ENCODE results near the gene ATP1B1.
"Not testable (repeated sequence)": the region's sequence is repeated elsewhere in the genome, so short reads cannot be mapped to it uniquely, and the experiment has no call there.

Gene ATP1B1

DNA sequence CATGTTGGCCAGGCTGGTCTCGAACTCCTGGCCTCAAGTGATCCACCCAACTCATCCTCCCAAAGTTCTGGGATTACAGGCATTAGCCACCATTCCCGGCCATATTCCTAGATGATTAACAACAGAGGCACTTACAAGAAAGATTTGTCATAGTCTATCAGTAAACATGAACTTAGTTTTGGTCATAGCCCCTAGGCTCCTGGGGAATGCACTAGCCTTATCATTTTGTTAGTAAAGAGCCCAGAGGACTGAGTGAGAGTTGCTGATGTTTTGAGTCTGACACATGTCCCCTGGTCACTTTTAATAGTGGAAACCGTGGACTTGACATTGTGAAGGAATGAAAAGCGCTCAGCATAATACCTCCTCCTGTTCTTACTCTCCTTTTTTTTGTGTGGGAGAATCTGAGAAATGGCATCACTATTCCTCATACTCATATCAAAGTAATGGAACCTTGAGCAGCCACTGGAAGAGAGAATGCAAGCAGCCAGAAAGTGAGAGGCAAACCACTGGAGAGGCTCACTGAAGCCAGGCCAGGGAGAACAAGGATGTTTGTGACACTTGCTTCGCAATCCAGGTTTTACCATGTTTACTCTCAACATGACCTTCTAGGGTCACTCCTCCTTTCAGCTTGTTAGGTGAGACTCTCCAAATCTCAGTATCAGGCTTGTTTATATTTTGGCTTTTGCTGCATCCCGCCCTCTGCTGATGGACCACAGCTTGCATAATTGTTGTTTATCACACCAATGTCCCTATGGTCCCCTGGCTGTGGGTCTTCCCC, 14.8 kb downstream of the ATP1B1 start:
- peaks cover 2% of the 10 kb centered on the region for H3K4me1 Mint-ChIP-seq
- DNase-seq (no peak), ATAC-seq (no peak)
- no peaks in the 10 kb centered on the region for H3K9me3 Mint-ChIP-seq
- no peaks in the 10 kb centered on the region for H3K27me3 Mint-ChIP-seq
- H3K27ac Mint-ChIP-seq: peak overlapping the region in 1 of 2 donors; percentile 85
- H3K4me3 Mint-ChIP-seq: no peak overlapping the region

DNA sequence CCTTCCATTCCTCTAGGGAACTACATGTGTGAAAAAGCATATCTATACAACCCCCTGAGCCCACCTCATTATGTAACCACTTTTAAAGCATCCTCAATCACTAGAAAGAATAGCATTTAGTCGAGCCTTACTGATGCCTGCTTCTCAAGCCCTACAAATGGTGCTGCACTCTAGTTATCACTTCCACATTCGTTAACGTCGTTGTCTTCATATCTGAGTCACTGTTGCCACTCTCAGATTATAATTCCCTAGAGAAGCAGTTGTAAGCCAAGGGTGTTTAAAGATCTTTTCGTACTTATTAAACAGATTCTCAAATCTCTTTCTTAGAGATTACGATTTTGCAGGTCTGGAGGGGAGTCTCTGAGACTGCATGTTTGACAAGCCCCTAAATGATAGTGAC, 16.5 kb downstream of the ATP1B1 start:
- Mint-ChIP-seq H3K27me3 (no peaks in the 10 kb centered on the region), H3K9me3 (no peaks in the 10 kb centered on the region), H3K4me1 (no peaks in the 10 kb centered on the region), H3K27ac (no peak overlapping the region), H3K4me3 (no peak overlapping the region)
- DNase-seq: no peak
- ATAC-seq: no peak

DNA sequence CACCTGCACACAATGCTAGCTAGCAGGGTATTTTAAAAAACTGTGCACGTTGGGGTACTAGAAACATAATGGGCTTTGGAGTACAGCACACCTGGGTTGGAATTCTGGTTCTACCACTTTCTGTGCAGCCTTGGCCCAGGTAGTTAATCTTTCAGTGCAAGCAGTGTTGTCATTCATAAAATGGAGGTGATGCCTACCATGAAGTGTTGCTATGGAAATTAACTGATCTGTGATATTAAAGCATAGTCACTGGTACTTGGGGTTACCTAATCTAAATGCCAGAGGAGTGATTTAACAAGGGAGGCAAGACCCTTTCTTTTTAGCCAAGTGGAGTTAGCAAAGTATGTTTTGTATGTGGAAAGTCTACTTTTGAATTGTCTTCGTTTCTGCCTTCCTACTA, 18.0 kb downstream of the ATP1B1 start:
- Mint-ChIP-seq H3K4me3 (no peak overlapping the region), H3K27me3 (no peaks in the 10 kb centered on the region), H3K4me1 (peaks cover 10% of the 10 kb centered on the region), H3K9me3 (no peaks in the 10 kb centered on the region), H3K27ac (no peak overlapping the region)
- ATAC-seq: no peak
- DNase-seq: no peak

DNA sequence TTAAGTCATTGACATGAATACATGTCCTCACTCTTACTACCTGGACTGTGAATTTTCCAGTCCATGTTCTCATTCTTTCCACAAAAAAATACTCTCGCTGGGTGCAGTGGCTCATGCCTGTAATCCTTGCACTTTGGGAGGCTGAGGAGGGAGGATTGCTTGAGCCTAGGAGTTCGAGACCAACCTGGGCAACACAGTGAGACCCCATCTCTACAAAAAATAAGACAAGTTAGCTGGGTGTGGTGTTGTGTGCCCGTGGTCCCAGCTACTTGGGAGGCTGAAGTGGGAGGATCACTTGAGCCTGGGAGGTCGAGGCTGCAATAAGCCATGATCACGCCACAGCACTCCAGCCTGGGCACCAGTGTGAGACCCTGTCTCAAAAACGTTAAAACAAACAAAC, 19.1 kb downstream of the ATP1B1 start:
- not testable (repeated sequence) for DNase-seq, H3K9me3 Mint-ChIP-seq, H3K4me3 Mint-ChIP-seq, H3K27ac Mint-ChIP-seq, H3K27me3 Mint-ChIP-seq, ATAC-seq
- H3K4me1 Mint-ChIP-seq: peaks cover 10% of the 10 kb centered on the region

DNA sequence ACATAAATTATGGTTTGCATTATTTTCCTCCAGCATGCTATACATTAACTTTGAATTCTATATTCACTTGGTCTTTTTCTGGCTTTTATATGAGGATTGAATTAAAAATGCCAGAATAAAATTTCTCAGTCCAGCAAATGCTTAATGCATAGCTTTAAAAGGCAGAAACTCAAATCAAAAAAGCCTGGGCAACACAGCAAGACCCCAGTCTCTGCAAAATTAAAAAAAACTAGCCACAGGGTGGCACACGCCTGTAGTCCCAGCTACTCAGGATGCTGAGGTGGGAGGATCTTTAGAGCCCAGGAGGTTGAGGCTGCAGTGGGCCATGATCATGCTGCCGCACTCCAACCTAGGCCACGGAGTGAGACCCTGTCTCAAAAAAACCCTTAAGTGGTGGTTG, 19.8 kb downstream of the ATP1B1 start:
- ATAC-seq (no peak), DNase-seq (no peak)
- Mint-ChIP-seq H3K4me3 (no peak overlapping the region), H3K27me3 (no peaks in the 10 kb centered on the region), H3K27ac (no peak overlapping the region), H3K4me1 (peaks cover 10% of the 10 kb centered on the region), H3K9me3 (no peaks in the 10 kb centered on the region)

DNA sequence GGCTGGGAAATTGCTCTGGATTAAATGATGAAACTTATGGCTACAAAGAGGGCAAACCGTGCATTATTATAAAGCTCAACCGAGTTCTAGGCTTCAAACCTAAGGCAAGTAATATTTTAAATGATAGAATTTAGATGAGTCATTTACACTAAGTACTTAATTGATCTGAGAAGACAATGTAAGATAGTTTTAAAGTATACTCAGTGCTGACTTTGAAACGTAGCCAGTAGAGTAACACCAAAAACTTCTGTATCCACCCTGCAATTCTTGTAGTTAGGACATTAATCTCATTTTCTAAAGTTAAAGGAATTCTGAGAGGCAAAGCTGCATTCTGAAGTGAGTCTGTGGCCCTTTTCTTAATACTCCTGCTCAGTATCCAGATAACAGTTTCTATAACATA, 20.8 kb downstream of the ATP1B1 start:
- Mint-ChIP-seq H3K27ac (no peak overlapping the region), H3K4me1 (peaks cover 10% of the 10 kb centered on the region)

DNA sequence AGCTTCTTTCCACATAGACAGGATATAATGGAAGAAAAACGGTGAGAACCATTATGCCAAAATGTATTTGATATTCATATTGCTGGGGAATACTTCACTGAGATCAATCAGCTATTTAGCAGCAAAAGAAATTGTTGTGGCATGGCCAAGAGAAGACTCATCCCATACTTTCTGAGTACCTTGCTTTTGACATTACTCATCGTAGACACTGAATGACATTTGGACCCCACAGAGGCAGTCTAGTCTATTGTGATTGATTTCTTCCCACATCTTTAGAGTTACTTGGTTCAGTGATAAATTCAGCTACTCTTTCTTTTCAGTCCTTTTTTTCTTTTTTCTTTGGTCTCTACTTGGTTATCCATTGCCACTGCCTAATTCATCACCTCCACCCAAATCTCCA, 22.1 kb downstream of the ATP1B1 start:
- Mint-ChIP-seq H3K27ac (no peak overlapping the region), H3K4me1 (peaks cover 10% of the 10 kb centered on the region), H3K27me3 (no peaks in the 10 kb centered on the region), H3K4me3 (no peak overlapping the region), H3K9me3 (no peaks in the 10 kb centered on the region)
- ATAC-seq (peak; percentile 74), DNase-seq (no peak)

More for the DNA sequence above, 20.8 kb downstream of the ATP1B1 start:
- H3K4me3 Mint-ChIP-seq: no peak overlapping the region
- ATAC-seq (no peak), DNase-seq (no peak)
- H3K27me3 Mint-ChIP-seq: no peaks in the 10 kb centered on the region
- H3K9me3 Mint-ChIP-seq: no peaks in the 10 kb centered on the region

DNA sequence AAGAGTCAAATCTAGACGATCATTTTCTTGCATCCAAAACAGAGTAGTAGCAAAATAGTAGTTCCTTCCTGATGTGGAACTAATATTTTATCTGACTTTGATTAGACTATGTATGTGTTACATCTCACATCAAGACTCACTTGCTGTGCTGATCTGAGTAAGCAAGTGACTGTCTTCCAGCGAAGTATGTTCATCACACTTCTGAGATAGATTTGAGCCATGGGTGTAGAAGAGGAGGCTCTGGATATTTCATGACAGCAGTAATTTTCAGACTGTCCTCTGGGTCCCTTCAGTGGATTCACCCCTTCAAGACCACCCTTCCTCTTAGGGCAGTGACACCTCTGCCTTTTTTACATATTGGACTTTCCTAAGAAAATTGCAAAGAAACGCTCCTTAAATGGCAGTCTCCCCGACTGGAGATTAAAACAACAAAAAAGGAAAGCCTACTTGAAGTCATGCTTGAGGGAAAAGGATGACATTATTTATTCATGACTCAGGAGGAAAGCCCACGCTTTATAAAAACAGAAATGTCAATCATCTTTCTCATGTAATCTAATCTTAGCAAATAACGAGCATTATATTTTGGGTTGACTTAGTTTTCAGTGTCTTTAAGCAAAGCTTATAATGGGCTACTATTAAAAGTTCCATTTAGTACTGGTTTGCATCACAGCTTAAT, 22.8 kb downstream of the ATP1B1 start:
- H3K27ac Mint-ChIP-seq: no peak overlapping the region
- ATAC-seq (no peak), DNase-seq (no peak)
- H3K4me3 Mint-ChIP-seq: no peak overlapping the region
- H3K9me3 Mint-ChIP-seq: no peaks in the 10 kb centered on the region
- peaks cover 10% of the 10 kb centered on the region for H3K4me1 Mint-ChIP-seq
- no peaks in the 10 kb centered on the region for H3K27me3 Mint-ChIP-seq

DNA sequence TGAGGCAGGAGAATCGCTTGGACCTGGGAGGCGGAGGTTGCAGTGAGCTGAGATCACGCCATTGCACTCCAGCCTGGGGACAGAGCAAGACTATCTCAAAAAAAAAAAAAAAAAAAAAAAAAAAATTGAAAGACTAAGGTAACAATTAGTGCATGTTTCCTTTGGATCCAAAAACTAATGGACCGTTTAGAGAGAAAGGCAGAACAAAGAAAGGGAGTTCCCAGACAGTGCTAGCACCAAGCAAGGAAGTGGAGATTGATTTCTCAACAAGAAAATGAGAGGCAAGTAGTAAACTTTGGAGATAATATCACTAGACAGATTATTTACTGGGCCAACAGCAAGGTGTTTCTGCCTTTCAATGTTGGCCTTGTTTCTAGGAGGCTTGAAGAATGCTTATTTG, 24.2 kb downstream of the ATP1B1 start:
- no peak overlapping the region for H3K27ac Mint-ChIP-seq
- DNase-seq: no peak
- H3K27me3 Mint-ChIP-seq: no peaks in the 10 kb centered on the region
- ATAC-seq: no peak
- peaks cover 10% of the 10 kb centered on the region for H3K4me1 Mint-ChIP-seq
- no peaks in the 10 kb centered on the region for H3K9me3 Mint-ChIP-seq
- no peak overlapping the region for H3K4me3 Mint-ChIP-seq

DNA sequence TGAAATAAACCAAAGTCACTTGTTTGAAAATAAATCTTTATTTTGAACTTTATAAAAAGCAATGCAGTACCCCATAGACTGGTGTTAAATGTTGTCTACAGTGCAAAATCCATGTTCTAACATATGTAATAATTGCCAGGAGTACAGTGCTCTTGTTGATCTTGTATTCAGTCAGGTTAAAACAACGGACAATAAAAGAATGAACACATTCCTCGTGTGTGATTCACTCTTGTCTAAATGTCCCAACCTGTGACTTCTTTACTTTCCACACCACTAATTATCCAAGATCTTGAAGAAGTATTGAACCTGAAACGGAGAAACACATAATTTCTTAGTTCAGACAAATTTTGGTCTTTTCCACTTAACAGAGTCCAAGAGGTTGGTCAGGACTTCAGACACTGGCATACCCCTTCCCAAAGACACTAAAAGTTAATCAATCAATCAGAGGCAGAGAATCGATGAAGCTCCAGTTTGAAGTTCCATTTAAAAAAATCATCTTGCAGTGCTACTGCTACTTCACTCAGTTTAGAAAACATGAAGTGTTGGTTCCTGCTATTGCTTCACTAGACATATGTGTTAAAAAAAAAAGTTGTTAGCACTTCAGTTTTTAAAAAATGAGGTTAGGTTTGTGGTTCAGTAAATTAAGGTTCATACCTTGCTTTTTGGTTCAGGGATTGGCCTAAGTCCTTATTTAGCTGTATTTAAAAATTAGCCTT, 26.2 kb downstream of the ATP1B1 start:
- no peaks in the 10 kb centered on the region for H3K9me3 Mint-ChIP-seq
- no peak overlapping the region for H3K27ac Mint-ChIP-seq
- DNase-seq (no peak), ATAC-seq (no peak)
- H3K4me1 Mint-ChIP-seq: peaks cover 10% of the 10 kb centered on the region
- H3K4me3 Mint-ChIP-seq: no peak overlapping the region
- H3K27me3 Mint-ChIP-seq: no peaks in the 10 kb centered on the region

DNA sequence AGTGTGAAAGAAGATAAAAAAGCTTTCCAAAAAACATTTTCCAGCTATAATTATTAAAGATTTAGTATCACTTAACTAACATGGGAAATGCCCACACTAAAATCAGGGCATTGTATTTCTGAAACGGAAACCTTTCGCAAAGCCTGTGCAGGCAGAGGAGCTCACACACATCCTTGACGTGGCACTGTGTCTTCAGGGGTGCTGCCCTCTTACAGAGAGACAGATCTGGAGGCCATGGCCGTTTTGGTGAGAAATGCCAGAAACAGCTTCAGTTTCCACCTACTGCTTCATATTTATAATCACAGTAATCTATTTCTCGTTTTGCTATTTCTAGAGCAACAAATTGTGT, 26.7 kb downstream of the ATP1B1 start:
- Mint-ChIP-seq H3K27me3 (no peaks in the 10 kb centered on the region), H3K4me3 (no peak overlapping the region), H3K9me3 (no peaks in the 10 kb centered on the region), H3K4me1 (peaks cover 13% of the 10 kb centered on the region), H3K27ac (no peak overlapping the region)
- ATAC-seq (no peak), DNase-seq (no peak)

DNA sequence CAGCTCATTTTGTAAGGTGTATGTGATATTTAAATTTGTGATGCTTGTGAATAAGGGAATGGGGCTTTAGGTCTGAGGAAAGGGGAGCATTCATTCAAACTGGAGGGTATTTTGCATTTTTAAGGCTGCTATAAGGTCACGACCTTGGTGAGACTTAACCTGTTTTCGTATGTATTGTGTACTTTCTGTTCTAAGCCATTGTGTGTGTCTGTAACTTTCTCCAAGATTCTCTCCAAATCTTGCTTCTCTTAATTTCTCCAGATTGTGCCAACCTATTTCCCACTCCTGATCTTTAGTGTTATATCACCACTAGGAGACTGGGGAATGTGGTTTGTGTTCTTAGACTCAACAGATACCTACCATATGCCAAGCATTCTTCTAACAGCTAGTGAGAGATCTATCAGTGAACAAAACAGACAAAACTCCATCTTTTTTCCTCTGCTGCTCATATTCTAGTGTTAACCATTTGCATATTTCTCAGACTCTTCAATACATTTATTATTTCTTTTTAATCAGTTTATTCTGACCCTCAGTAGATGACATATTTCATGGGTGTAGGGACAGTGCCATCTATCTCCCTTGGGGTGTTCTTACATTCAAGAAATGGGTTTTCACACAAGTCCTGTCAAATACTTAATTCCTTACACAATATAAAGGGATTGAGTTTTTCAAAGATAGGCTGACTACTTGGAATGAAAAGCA, 27.5 kb downstream of the ATP1B1 start:
- H3K4me3 Mint-ChIP-seq: no peak overlapping the region
- no peak for DNase-seq
- H3K27ac Mint-ChIP-seq: no peak overlapping the region
- no peaks in the 10 kb centered on the region for H3K27me3 Mint-ChIP-seq
- H3K9me3 Mint-ChIP-seq: no peaks in the 10 kb centered on the region
- H3K4me1 Mint-ChIP-seq: peaks cover 13% of the 10 kb centered on the region
- ATAC-seq: no peak

DNA sequence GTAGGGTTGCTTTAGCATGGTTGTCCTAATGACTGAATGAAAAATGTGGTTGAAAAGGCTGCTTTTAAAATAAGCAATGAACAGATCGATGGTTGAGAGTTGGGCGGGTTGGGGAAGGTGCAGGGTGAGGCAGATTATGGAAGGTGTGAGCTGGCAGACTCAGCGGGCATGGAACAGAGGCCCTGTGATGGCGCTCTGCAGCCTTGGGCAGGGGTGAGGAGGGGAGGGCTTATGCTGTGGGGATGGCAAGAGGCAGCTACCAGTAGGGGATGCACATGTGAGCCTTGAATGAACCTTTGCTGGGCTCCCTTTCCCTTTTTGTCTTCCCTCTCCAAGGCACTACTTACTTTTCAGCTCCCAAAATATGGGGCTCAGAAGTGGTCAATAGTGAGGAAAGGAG, 30.9 kb downstream of the ATP1B1 start:
- DNase-seq: no peak

DNA sequence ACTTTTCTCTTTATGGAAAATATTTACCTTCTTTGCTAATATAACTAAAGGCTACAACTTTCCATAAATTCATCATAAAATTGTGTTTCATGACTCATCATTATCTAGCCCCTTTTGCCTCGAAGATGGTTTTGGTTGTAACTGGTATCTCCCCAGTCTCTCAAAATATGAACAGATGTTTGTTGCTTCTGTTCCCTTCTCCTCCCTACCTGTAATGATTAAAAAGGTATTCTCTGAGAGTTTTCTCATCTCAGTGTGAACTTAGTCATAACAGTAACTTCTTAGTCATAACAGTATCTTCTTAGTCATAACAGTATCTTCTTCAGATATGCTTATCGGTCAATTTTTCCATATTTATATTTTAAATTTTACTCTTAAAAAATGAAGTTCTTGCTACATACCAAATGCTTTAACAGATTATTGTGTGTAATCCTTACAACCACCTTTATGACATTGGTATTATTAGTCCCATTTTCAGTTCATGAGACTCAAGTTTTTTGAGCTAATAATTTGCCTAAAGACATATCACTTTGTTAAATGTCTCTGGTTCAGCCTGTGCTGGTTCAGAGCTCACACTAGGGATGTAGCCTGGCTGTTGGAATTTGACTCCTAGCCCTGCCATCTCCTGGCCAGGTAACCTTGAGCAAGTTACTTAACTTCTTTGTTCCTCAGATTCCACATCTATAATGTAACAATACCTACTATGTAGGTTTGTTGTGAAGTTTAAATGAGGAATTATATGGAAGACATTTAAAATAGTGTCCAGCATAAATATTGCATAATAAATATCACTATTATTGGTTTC, 32.6 kb downstream of the ATP1B1 start:
- peak overlapping the region; percentile 66 to 77 for H3K27ac Mint-ChIP-seq
- H3K4me3 Mint-ChIP-seq: peak overlapping the region in 1 of 2 donors; percentile 14
- DNase-seq (no peak), ATAC-seq (peak; percentile 96)
- peaks cover 21% of the 10 kb centered on the region for H3K4me1 Mint-ChIP-seq
- no peaks in the 10 kb centered on the region for H3K9me3 Mint-ChIP-seq
- H3K27me3 Mint-ChIP-seq: no peaks in the 10 kb centered on the region

More for the DNA sequence above, 30.9 kb downstream of the ATP1B1 start:
- no peaks in the 10 kb centered on the region for H3K9me3 Mint-ChIP-seq
- peaks cover 21% of the 10 kb centered on the region for H3K4me1 Mint-ChIP-seq
- H3K27ac Mint-ChIP-seq: no peak overlapping the region
- no peaks in the 10 kb centered on the region for H3K27me3 Mint-ChIP-seq
- no peak overlapping the region for H3K4me3 Mint-ChIP-seq
- no peak for ATAC-seq

DNA sequence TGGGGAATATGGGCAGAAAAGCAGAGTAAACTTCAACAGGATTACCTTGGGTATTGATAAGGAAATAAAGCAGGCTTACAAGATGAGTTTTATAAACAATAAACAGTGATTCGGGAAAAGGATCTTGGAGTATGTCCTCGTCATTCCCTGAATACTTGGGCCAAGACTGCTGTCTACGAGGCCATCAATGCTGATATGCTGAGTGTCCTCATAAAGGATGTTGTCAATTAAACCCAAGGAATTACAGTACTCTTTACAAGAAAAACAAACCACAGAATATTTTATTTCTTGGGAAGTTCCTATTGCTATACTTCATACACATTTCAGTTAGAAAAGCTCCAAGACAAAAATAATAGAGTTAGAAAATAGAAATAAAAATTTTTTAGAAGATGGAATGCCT, 34.9 kb downstream of the ATP1B1 start:
- H3K27me3 Mint-ChIP-seq: no peaks in the 10 kb centered on the region
- ATAC-seq: no peak
- peaks cover 21% of the 10 kb centered on the region for H3K4me1 Mint-ChIP-seq
- no peak for DNase-seq
- H3K27ac Mint-ChIP-seq: no peak overlapping the region
- no peak overlapping the region for H3K4me3 Mint-ChIP-seq
- H3K9me3 Mint-ChIP-seq: no peaks in the 10 kb centered on the region
